Measurements from ENCODE around the gene IL17RC.

IL17RC gene

DNA sequence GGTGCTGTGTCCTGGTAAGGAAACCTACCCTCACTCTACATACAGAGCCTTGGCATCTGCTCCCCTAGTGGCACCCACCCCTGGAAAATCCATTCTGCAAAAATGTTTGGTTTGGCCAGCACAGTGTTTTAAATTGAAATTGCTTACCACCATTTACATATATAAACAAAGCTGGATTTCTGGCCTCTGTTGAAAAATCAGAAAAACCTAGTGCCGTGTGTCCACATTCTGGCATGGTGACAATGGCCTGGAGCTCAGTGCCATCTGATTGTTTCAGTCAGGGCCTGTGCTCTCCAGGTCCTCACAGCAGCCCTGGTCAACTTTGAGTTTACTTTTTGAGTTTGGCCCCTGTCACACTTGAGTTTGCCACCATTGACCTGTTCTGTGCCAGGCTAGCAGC is 2.9 kb upstream of the IL17RC start:
- Histone ChIP-seq H3K4me3 (no peak overlapping the region), H3K27ac (no peak overlapping the region), H3K9ac (no peak overlapping the region), H3K9me3 (no peaks in the 10 kb centered on the region), H3K4me1 (peaks cover 43% of the 10 kb centered on the region), H3K36me3 (no peaks in the 10 kb centered on the region), H4K20me1 (no peaks in the 10 kb centered on the region), H3K27me3 (peaks cover 19% of the 10 kb centered on the region), H3K4me2 (peak overlapping the region; percentile 100)
- no peak for TF ChIP-seq Cebpa-rat (IDR thresholded peaks at IDR 0.05)

DNA sequence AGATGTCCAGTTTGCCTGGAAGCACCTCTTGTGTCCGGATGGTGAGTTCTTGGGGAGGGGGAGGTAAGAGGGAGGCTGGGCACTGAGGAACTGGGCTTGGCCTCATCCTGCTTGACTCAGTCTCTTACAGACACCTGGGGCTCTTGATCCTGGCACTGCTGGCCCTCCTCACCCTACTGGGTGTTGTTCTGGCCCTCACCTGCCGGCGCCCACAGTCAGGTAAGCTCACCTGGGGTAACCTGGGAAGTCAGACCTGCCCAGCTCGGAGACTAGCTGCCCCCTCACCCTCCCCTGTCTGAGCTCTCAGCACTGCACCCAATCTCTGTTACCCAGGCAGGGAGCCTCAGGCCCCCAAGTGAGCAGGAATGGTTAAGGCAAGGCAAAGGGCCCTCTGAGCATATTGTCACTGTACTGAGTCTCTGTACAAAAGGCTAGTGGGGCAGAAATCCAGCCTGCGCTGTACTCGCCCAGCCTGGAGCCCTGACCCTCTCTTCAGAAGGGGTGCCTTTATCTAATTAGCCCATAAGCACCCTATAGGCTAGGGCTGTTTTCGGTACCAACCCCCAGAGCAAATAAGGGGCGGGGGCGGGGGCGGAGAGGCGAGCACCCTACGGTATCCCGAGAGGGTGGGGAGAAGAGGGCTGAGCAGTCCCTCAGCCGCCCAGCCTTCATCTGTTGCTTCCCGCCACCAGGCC is 2.2 kb upstream of the IL17RC start:
- H3K9ac ChIP-seq: peak overlapping the region; percentile 73
- H3K36me3 ChIP-seq: no peaks in the 10 kb centered on the region
- H3K4me2 ChIP-seq: peak overlapping the region; percentile 100
- H3K27ac ChIP-seq: peak overlapping the region; percentile 75
- TF ChIP-seq Cebpa-rat (IDR thresholded peaks at IDR 0.05): no peak
- peak overlapping the region; percentile 74 for H3K4me3 ChIP-seq
- no peaks in the 10 kb centered on the region for H3K9me3 ChIP-seq
- H4K20me1 ChIP-seq: no peaks in the 10 kb centered on the region
- H3K27me3 ChIP-seq: peaks cover 19% of the 10 kb centered on the region
- peaks cover 43% of the 10 kb centered on the region for H3K4me1 ChIP-seq

- H3K27ac ChIP-seq: peak overlapping the region; percentile 75
- H3K4me2 ChIP-seq: peak overlapping the region; percentile 100
- H3K4me1 ChIP-seq: peaks cover 43% of the 10 kb centered on the region
- H4K20me1 ChIP-seq: no peaks in the 10 kb centered on the region
- H3K27me3 ChIP-seq: peaks cover 19% of the 10 kb centered on the region
- TF ChIP-seq Cebpa-rat (IDR thresholded peaks at IDR 0.05): no peak
- H3K36me3 ChIP-seq: no peaks in the 10 kb centered on the region
- peak overlapping the region; percentile 74 for H3K4me3 ChIP-seq
- no peaks in the 10 kb centered on the region for H3K9me3 ChIP-seq
- H3K9ac ChIP-seq: peak overlapping the region; percentile 73
These were observed 1.4 kb upstream of the IL17RC start for GRCh38 chr3:9915254-9916141.

DNA sequence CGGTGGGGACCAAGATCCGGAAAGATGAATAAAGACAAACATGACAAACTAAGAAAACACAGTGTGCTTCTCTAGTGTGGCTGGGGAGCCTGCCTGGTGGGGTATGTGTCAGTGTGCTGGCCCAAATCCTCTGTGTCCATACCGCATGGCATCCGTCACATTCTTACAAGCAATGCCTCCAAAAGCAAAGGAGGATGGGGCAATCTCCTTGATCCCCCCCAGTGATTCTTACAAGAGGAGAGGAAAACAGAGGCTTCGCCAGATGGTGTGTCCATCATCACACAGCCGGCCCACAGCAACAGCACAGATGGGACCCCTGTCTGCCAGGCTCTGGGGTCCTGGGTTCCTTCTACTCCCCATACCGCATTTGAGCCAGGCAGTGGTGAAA is 558 bp upstream of the IL17RC start:
- H3K4me1 ChIP-seq: peaks cover 43% of the 10 kb centered on the region
- no peaks in the 10 kb centered on the region for H3K9me3 ChIP-seq
- peak overlapping the region; percentile 65 for H3K9ac ChIP-seq
- TF ChIP-seq Cebpa-rat (IDR thresholded peaks at IDR 0.05): no peak
- H4K20me1 ChIP-seq: no peaks in the 10 kb centered on the region
- peak overlapping the region; percentile 57; the same call in 1 of the 2 replicates for H3K27ac ChIP-seq
- H3K36me3 ChIP-seq: no peaks in the 10 kb centered on the region
- H3K4me2 ChIP-seq: peak overlapping the region; percentile 100
- H3K4me3 ChIP-seq: peak overlapping the region; percentile 55
- peaks cover 19% of the 10 kb centered on the region for H3K27me3 ChIP-seq

DNA sequence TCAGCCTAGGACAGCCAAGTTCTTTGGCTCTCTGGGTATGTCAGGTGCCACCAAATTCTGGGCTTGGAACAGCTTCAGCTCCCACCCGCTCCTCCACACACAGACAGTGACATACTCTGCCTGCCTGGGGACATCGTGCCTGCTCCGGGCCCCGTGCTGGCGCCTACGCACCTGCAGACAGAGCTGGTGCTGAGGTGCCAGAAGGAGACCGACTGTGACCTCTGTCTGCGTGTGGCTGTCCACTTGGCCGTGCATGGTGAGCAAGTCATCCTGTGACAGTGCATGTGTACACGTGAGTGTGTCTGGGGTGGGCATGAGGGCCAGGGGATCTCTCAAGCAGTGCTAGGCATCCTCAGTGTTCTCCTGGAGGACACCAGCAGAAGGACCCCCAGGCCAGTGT is 922 bp downstream of the IL17RC start:
- Histone ChIP-seq H3K27me3 (peaks cover 19% of the 10 kb centered on the region), H4K20me1 (no peaks in the 10 kb centered on the region), H3K4me2 (peak overlapping the region; percentile 100; the same call in 1 of the 2 replicates), H3K36me3 (no peaks in the 10 kb centered on the region), H3K27ac (peak overlapping the region; percentile 57; the same call in 1 of the 2 replicates), H3K9ac (no peak overlapping the region), H3K4me3 (no peak overlapping the region), H3K9me3 (no peaks in the 10 kb centered on the region), H3K4me1 (peaks cover 43% of the 10 kb centered on the region)
- no peak for TF ChIP-seq Cebpa-rat (IDR thresholded peaks at IDR 0.05)

GRCh38 chr3:9918261-9919038 is 1.6 kb downstream of the IL17RC start:
- no peak overlapping the region for H3K9ac ChIP-seq
- no peak overlapping the region for H3K27ac ChIP-seq
- no peak overlapping the region for H3K4me3 ChIP-seq
- H3K36me3 ChIP-seq: no peaks in the 10 kb centered on the region
- H3K9me3 ChIP-seq: no peaks in the 10 kb centered on the region
- H3K4me2 ChIP-seq: no peak overlapping the region
- no peak for TF ChIP-seq Cebpa-rat (IDR thresholded peaks at IDR 0.05)
- H4K20me1 ChIP-seq: no peaks in the 10 kb centered on the region
- H3K4me1 ChIP-seq: peaks cover 42% of the 10 kb centered on the region
- H3K27me3 ChIP-seq: peaks cover 19% of the 10 kb centered on the region

- peaks cover 8% of the 10 kb centered on the region for H3K4me1 ChIP-seq
- no peaks in the 10 kb centered on the region for H4K20me1 ChIP-seq
- H3K9me3 ChIP-seq: no peaks in the 10 kb centered on the region
- no peak overlapping the region for H3K4me2 ChIP-seq
- no peak for TF ChIP-seq Cebpa-rat (IDR thresholded peaks at IDR 0.05)
- H3K27me3 ChIP-seq: no peaks in the 10 kb centered on the region
- H3K27ac ChIP-seq: no peak overlapping the region
- 0 out of 2 replicates have a peak, but pooled peaks cover 10% of the 10 kb centered on the region for H3K36me3 ChIP-seq
- H3K9ac ChIP-seq: no peak overlapping the region
- no peak overlapping the region for H3K4me3 ChIP-seq
These were observed 11.3 kb downstream of the IL17RC start for GRCh38 chr3:9928158-9928557.

DNA sequence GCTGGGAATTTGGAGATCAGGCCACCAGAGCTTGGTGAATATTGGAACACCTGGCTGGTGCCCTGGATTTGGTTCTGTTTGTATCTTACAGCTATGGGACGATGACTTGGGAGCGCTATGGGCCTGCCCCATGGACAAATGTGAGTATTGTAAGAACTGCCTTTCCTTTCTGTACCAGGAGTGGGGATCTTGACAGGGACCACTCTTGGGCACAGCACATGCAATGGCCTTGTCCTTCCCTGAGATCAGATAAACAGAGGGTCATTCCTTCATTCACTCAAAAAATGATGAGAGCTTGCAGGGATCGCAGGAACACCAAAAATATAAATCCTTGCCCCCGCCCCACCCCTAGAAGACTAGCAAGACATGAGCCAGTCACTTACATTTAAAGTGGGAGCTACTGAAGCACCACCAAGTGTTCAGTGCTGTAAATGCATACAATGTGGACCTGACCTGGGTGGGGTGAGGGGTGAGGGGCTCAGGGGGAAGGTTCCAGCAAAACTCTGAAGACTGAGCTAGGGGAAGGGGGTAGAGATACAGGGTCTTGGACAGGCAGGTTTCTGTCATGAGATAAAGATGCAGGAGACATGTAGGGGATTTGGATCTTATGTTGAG is 14.0 kb downstream of the IL17RC start:
- Histone ChIP-seq H3K36me3 (peaks cover 18% of the 10 kb centered on the region), H3K4me2 (no peak overlapping the region), H3K27me3 (no peaks in the 10 kb centered on the region), H3K4me3 (no peak overlapping the region), H4K20me1 (no peaks in the 10 kb centered on the region), H3K9ac (no peak overlapping the region), H3K9me3 (no peaks in the 10 kb centered on the region), H3K27ac (no peak overlapping the region), H3K4me1 (peaks cover 26% of the 10 kb centered on the region)
- no peak for TF ChIP-seq Cebpa-rat (IDR thresholded peaks at IDR 0.05)

- Histone ChIP-seq H3K27ac (peak overlapping the region; percentile 92), H3K4me1 (peaks cover 29% of the 10 kb centered on the region), H3K36me3 (peaks cover 31% of the 10 kb centered on the region), H3K9ac (peak overlapping the region; percentile 88), H3K4me2 (peak overlapping the region; percentile 99), H3K27me3 (no peaks in the 10 kb centered on the region), H3K4me3 (peak overlapping the region; percentile 80), H4K20me1 (no peaks in the 10 kb centered on the region), H3K9me3 (no peaks in the 10 kb centered on the region)
- TF ChIP-seq Cebpa-rat (IDR thresholded peaks at IDR 0.05): no peak
These were observed 15.6 kb downstream of the IL17RC start for GRCh38 chr3:9932535-9932842.
